KOPT-K1 (cell line): ENCODE data around the gene WDR86.

ENCODE experiments used
- H3K27ac ChIP-seq: fragments of 200-600 bp; sonication (generic); 2 replicates; pipeline ENCODE4 v1.5.1; 2016; ENCODE audit warnings: antibody characterized with exemption, mild to moderate bottlenecking, low read depth, low read length; ENCODE audit not compliant: poor library complexity, severe bottlenecking
- H3K36me3 ChIP-seq: fragments of 200-600 bp; sonication (generic); 2 replicates; pipeline ENCODE4 v1.5.1; 2017; ENCODE audit warnings: antibody characterized with exemption, mild to moderate bottlenecking, low read length, moderate library complexity; ENCODE audit not compliant: insufficient read depth
- H3K9me3 ChIP-seq: fragments of 200-600 bp; sonication (generic); 2 replicates; pipeline ENCODE4 v1.5.1; 2017; ENCODE audit warnings: antibody characterized with exemption, low read length, mild to moderate bottlenecking; ENCODE audit not compliant: insufficient read depth, poor library complexity, severe bottlenecking

Gene WDR86

DNA sequence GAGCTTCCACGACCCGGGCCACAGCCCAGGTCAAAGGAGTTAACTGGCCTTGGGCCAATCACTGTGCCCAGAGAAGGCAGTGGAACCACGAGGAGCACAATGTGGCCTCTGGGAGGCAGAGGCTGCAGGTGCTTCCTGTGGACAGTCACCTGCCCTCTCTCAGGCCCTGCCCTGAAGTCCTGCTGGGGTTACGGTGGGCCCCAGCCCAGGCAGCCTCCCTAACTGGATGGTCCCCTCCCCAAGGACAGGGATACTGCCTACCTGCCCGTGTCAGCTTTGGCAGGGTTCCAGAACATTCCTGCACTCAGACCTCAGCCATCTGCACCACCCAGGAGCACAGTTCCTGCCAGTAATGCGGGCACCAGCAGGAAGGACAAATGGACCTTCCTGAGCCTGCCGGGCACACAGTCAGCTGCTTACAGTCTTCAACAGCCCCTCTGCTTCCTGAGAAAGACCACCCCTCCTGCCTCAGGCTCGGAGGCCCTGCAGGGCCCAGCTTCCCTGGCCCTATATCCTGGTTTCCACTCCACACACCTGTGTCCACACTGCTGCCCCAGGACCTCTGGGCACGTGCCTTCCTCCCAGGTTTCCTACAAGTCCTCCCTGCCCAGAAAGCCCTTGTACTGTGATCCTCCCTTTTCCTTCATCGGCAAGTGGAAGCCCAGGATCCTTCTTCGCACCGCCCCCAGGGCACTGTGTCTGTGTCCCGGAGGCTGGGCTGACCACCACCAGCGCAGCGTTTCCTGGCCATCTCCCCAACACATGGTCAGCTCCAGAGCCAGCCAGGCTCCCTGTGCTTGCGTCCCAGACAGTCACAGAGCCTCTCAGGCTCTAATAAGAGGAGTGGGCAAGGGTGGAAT, 23.3 kb downstream of the WDR86 start:
- Histone ChIP-seq H3K27ac (no peak overlapping the region), H3K36me3 (no peaks in the 10 kb centered on the region)

GRCh38 chr7:151385626-151386300, 24.1 kb downstream of the WDR86 start:
- Histone ChIP-seq H3K9me3 (no peaks in the 10 kb centered on the region), H3K27ac (no peak overlapping the region), H3K36me3 (no peaks in the 10 kb centered on the region)

More for the DNA sequence above, 23.3 kb downstream of the WDR86 start:
- H3K9me3 ChIP-seq, result no peaks in the 10 kb centered on the region

DNA sequence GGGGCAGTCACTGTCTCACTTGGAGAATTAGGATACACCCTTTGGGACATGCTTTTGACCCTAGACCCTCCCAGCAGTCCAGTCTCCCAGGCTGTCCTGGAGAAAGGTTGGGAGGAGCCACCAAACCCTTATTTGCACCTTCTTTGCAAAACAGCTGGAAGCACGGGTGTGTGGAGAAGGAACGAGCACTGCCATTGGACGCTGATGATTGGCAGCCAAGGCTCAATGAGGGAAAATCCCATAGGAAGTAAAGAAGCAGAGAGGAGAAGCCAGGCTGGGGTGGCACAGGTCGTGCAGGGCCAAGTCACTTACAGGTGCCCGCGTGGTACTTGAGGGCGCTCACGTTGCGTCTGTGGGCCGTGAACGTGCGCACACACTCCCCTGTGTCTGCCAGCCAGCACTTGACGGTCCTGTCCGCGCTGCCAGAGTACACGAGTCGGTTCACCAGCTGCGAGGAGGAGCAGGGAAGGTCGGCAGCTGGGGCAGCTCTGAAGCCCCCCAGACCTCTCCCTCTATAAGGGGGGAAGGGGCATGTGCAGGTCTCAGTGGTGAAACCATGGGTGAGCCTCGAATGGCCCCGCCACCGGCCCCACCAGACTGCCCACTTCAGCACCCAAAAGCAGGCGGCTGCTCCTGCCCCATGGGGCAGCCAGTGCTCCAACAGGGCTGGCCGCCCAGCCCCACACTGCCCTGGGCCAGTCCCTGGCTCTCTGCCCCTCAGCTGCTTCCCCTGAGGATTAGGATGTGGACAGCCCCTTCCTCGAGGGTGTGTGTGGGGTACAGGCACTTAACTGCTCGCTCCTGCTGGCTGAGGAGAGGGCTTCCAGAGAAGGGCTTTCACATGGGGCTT, 24.8 kb downstream of the WDR86 start:
- Histone ChIP-seq H3K9me3 (no peaks in the 10 kb centered on the region), H3K36me3 (no peaks in the 10 kb centered on the region), H3K27ac (no peak overlapping the region)

DNA sequence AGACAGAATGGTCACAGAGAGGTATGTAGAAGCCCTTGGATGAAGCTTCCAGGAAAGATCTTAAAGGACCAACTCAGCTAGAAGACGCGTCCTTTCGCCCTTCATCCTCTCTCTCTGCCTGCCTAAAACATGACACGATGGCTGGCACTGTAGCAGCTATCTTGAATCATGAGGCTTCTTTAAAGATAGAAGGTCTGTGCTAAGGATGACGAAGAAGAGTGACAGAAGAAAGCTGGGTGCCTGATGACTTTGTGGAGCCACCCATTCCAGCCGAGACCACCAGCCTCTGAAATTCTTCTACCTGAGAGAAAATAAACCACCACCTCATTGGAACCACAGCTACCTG, 25.5 kb downstream of the WDR86 start:
- H3K27ac ChIP-seq, result no peak overlapping the region
- peaks cover 4% of the 10 kb centered on the region; the same call in 1 of the 2 replicates for H3K36me3 ChIP-seq
- no peaks in the 10 kb centered on the region for H3K9me3 ChIP-seq

- no peaks in the 10 kb centered on the region for H3K9me3 ChIP-seq
- H3K27ac ChIP-seq, result no peak overlapping the region
Measured at GRCh38 chr7:151383638-151384351, 26.0 kb downstream of the WDR86 start.

GRCh38 chr7:151382079-151382885, 27.6 kb downstream of the WDR86 start:
- Histone ChIP-seq H3K9me3 (no peaks in the 10 kb centered on the region), H3K36me3 (peaks cover 24% of the 10 kb centered on the region)

More at GRCh38 chr7:151383638-151384351, 26.0 kb downstream of the WDR86 start:
- peaks cover 10% of the 10 kb centered on the region; the same call in 1 of the 2 replicates for H3K36me3 ChIP-seq

GRCh38 chr7:151381348-151382078, 28.3 kb downstream of the WDR86 start:
- H3K36me3 ChIP-seq, result peaks cover 31% of the 10 kb centered on the region
- no peaks in the 10 kb centered on the region for H3K9me3 ChIP-seq
- H3K27ac ChIP-seq, result no peak overlapping the region

More at GRCh38 chr7:151382079-151382885, 27.6 kb downstream of the WDR86 start:
- H3K27ac ChIP-seq, result no peak overlapping the region

GRCh38 chr7:151381098-151381347, 28.8 kb downstream of the WDR86 start:
- Histone ChIP-seq H3K36me3 (peaks cover 36% of the 10 kb centered on the region), H3K27ac (no peak overlapping the region), H3K9me3 (no peaks in the 10 kb centered on the region)

GRCh38 chr7:151380199-151381097, 29.4 kb downstream of the WDR86 start:
- Histone ChIP-seq H3K27ac (no peak overlapping the region), H3K36me3 (peaks cover 42% of the 10 kb centered on the region), H3K9me3 (no peaks in the 10 kb centered on the region)

DNA sequence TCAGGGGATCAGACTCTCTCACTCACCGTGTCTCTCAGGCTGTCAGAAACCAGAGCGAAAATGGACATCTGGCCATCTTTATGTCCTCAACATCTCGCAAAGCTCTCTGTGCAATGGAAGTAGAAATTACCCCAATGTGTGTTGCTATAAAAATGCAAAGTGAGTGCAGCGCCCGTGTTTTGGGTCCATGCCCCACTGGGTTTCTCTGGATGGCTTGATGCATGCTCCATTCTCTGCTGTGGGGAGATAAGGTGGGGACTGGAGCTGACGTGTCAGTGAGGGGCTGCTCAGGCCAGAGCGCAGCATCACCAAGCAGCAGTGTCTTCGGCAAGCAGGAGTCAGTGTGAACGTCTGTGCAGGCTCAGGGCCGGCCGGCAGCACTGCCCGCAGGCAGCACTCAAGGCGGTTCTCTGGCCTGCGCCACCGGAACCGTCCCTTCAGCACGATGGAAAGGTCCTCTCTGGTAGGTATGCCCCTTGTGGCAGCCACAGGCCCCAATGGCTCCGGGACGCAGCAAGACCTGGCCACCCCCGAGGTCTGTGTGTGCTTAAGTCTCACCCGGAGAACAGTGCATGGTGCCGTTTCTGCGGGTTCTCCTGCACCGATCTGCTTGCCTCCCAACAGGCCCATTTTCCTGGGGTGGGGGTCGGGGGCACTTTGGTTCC, 30.2 kb downstream of the WDR86 start:
- H3K9me3 ChIP-seq, result no peaks in the 10 kb centered on the region
- H3K27ac ChIP-seq, result no peak overlapping the region
- peaks cover 47% of the 10 kb centered on the region for H3K36me3 ChIP-seq

- Histone ChIP-seq H3K9me3 (no peaks in the 10 kb centered on the region), H3K36me3 (peaks cover 52% of the 10 kb centered on the region), H3K27ac (no peak overlapping the region)
Measured at GRCh38 chr7:151379193-151379520, 30.7 kb downstream of the WDR86 start.

- H3K9me3 ChIP-seq, result no peaks in the 10 kb centered on the region
- H3K27ac ChIP-seq, result no peak overlapping the region
- peaks cover 57% of the 10 kb centered on the region for H3K36me3 ChIP-seq
Measured at GRCh38 chr7:151378496-151379192, 31.2 kb downstream of the WDR86 start.
